HCEC 1CT (cell line): ENCODE data around the gene FAIM.

Experiments used
- DNase-seq: peaks from one replicate; pipeline ENCODE4 v3.0.0-alpha.2; 2017

Gene FAIM

GRCh38 chr3:138681463-138682220 lies 73.1 kb downstream of the FAIM start:
- DNase-seq, result no peak

GRCh38 chr3:138682648-138683047 lies 74.1 kb downstream of the FAIM start:
- no peak for DNase-seq
